GM19193 (cell line): Measurements from ENCODE around the gene CCDC170.

Source experiments
- POLR2A ChIP-seq: IDR thresholded peaks from 4 replicates; pipeline ENCODE4 v1.6.1; 2011; ENCODE audit not compliant: insufficient read depth, insufficient read length; ENCODE audit errors: extremely low read depth

Gene CCDC170

DNA sequence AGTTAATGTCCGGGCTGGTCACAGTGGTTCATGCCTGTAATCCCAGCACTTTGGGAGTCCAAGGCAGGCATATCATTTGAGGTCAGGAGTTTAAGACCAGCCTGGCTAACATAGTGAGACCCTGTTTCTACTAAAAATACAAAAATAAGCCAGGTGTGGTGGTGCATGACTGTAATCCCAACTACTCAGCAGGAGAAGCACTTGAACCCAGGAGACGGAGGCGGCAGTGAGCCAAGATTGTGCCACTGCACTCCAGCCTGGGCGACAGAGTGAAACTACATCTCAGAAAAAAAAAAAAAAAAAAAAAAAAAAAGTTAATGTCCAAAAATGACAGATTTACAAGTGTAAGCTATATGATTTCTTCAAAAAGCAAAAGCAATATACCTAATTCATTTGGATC lies 124.9 kb downstream of the CCDC170 start:
- TF ChIP-seq POLR2A: no peak

GRCh38 chr6:151620179-151620578 lies 126.4 kb downstream of the CCDC170 start:
- no peak for TF ChIP-seq POLR2A

DNA sequence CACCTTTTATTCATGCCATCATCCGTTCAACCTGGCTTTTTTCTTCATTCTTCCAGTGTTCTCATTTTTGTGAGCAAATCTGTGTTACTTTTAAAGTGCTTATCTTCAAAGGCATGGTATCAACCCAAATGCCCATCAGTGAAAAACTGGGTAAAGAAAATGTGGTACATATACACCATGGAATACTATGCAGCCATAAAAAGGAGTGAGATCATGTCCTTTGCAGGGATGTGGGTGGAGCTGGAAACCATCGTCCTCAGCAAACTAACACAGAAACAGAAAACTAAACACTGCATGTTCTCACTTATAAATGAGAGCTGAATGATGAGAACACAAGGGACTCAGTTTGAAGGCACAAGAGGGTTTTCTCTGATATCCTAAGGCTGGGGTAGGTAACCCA lies 130.3 kb downstream of the CCDC170 start:
- TF ChIP-seq POLR2A: no peak

DNA sequence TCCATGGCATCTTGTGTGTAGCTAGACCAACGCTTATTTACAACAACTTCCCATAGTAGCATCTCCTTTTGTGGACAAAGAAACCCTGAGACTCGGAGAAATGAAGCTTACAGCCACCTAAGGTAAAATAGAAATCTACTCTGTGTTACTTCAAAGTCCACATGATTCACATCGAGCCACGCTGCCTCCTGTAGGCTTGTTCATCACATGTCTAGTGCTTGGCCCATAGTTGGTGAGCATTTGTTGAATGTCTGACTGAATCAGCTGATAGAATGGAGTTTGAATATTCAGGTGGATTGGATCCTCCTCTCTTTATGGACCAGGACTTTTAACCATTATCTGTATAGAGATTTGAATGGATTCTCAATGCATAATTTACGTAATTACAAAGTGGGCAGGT lies 130.7 kb downstream of the CCDC170 start:
- TF ChIP-seq POLR2A: no peak

DNA sequence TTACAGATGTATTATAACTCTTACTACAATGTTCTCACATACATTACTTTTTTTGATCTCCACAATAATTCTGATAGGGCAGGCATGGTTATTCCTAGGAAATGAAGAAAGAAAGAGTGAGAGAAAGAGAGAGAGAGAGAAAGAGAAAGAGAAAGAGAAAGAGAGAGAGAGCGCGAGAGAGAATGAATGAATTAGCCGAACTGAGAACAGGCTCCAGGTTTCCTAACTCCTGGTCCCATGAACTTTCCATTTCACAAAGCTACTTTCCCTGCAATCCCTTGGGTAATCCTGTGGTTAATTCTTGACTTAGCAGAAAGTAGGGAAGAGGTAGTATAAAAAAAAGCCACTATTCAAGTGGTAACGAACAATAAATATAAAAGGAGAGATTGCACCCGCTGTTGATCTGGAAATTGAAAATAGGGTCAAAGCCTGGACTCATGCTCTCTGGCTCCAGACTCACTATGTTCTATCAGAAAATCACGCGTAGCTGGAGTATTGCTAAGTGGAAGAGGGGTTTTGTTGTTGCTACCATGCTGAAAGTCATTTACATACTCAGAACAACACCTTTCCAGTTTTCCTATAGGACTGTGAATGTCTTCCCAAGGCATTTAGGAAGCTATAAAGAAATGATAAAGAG lies 131.2 kb downstream of the CCDC170 start:
- no peak for TF ChIP-seq POLR2A

- no peak for TF ChIP-seq POLR2A
Observed at GRCh38 chr6:151627689-151628444, 134.1 kb downstream of the CCDC170 start.

- TF ChIP-seq POLR2A: no peak
Observed at GRCh38 chr6:151629791-151630190, 136.0 kb downstream of the CCDC170 start.

GRCh38 chr6:151630387-151630786 lies 136.6 kb downstream of the CCDC170 start:
- TF ChIP-seq POLR2A: no peak

DNA sequence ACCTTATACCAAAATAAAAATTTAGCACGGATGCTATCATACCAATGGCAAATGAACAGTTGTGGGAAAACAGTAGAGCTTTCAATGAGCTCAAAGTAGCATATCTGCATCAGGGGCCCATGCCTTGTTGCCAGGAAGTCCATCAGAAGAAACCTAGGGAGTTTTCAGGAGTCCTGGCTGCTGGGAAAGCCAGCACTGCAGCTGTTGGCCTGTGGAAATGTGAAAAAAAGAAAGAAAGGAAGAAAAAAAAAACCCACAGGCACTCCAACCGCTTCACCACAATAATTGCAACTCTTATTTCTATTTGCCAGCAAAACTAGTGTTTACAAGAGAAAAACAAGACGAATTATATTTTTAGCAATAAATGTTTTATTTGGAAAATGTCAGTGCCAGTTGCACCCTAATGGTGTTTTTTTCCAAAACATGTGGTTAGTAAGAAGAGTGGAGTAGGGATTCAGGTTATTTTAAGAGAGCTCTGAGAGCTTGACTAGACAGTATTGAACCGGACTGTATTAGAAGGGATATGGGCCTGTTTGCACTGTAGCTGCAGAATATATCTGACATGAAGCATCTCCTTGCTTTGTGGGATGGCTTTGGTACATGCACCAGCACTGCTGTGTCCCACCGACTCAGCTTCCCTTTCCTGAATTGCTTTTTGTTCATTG lies 137.3 kb downstream of the CCDC170 start:
- no peak for TF ChIP-seq POLR2A

DNA sequence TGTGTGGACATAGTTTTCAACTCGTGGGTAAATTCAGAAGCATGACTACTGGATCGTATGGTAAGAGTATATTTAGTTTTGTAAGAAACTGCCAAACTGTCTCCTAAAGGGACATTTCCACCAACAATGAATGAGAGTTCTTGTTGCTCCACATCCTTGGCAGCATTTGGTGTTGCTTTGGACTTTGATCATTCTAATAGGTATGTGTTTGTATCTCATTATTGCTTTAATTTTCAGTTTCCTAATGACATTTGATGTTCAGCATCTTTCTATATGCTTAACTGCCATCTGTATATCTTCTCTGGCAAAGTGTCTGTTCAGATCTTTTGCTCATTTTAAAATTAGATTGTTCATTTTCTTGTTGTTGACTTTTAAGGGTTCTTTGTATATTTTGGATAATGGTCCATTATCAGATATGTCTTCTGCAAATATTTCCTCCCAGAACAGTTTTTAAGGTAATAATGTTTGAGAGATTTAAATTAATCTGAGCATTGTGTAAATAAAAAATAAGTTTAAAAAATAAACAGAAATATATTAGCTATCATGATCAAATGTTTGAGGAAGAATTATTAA lies 138.7 kb downstream of the CCDC170 start:
- TF ChIP-seq POLR2A: no peak

- no peak for TF ChIP-seq POLR2A
Observed at GRCh38 chr6:151633526-151634335, 139.9 kb downstream of the CCDC170 start.

DNA sequence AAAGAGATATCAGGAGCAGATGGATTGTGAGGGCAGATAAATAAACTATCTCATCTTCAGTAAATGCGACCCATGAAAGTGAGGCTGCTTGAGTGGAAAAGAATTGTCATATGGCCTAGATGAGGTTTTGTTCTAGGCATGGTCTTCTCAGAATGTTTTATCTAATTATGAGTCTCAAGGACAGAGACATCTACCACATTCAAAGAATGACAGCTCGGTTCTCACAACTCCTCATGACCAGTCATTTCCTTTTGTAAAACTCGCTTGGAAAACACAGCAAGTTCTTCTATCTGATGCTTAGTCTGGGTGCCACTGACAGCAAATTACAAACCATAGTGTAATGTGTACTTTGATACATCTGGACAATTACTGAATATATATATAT lies 140.5 kb downstream of the CCDC170 start:
- TF ChIP-seq POLR2A: no peak

GRCh38 chr6:151635741-151636140 lies 141.9 kb downstream of the CCDC170 start:
- no peak for TF ChIP-seq POLR2A

GRCh38 chr6:151637814-151638213 lies 144.0 kb downstream of the CCDC170 start:
- TF ChIP-seq POLR2A: no peak

GRCh38 chr6:151639750-151640149 lies 145.9 kb downstream of the CCDC170 start:
- no peak for TF ChIP-seq POLR2A
